DOHH2 (cell line): ENCODE data around the gene FANCC.

Experiments
- EZH2phosphoT487 ChIP-seq: fragments of 200-600 bp; sonication (generic); IDR thresholded peaks from 2 replicates; pipeline ENCODE4 v1.6.1; 2017; ENCODE audit warnings: borderline replicate concordance, mild to moderate bottlenecking, antibody characterized with exemption, low read length, moderate library complexity, mixed read lengths
- TF ChIP-seq, protein P1 (sequence below): fragments of 200-600 bp; sonication (generic); IDR thresholded peaks from one replicate; pipeline ENCODE4 v1.5.1; 2014; ENCODE audit warnings: antibody characterized with exemption, mild to moderate bottlenecking, low read depth, low read length; ENCODE audit not compliant: poor library complexity, severe bottlenecking

DNA sequence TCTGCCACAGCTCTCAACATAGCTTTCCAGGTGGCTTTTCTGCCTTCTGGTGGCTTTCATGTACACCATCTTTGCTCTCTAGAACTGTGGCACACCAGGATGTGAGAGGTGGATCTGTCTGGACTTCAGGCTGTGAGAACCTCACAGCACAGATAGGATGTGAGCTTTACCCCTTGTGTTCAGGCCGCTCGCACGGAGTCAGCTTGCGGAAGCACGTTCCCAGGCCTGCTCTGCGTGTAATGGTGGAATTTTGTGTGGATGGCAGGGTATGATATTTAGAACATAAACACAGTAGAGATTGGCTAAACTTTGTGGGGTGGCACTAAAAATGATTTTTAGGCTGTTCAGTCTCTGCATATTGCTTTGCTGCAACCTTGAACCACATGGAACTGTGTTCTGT is 250.5 kb downstream of the FANCC start:
- TF ChIP-seq, protein P1, sequence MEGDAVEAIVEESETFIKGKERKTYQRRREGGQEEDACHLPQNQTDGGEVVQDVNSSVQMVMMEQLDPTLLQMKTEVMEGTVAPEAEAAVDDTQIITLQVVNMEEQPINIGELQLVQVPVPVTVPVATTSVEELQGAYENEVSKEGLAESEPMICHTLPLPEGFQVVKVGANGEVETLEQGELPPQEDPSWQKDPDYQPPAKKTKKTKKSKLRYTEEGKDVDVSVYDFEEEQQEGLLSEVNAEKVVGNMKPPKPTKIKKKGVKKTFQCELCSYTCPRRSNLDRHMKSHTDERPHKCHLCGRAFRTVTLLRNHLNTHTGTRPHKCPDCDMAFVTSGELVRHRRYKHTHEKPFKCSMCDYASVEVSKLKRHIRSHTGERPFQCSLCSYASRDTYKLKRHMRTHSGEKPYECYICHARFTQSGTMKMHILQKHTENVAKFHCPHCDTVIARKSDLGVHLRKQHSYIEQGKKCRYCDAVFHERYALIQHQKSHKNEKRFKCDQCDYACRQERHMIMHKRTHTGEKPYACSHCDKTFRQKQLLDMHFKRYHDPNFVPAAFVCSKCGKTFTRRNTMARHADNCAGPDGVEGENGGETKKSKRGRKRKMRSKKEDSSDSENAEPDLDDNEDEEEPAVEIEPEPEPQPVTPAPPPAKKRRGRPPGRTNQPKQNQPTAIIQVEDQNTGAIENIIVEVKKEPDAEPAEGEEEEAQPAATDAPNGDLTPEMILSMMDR = no peak
- TF ChIP-seq EZH2phosphoT487 = no peak
